GM21381 (cell line): ENCODE results near the gene NBPF10.
"Not testable (repeated sequence)": the region's sequence is repeated elsewhere in the genome, so short reads cannot be mapped to it uniquely, and the experiment has no call there.

ENCODE experiments used
- ATAC-seq: cut with Tn5 transposase; IDR thresholded peaks from one replicate; pipeline ENCODE4 v1.9.1; 2021; ENCODE audit warnings: mild to moderate bottlenecking, moderate library complexity; ENCODE audit not compliant: unreplicated experiment

The NBPF10 gene

GRCh38 chr1:146144465-146144864, at the start of gene NBPF10:
Gene NBPF10, minus strand, starts transcription at chr1:146144804. Its CDS starts 35 bp downstream, at chr1:146144769.
- ATAC-seq, result not testable (repeated sequence)

- ATAC-seq, result not testable (repeated sequence)
Measured at GRCh38 chr1:146174531-146174930, 29.9 kb upstream of the NBPF10 start.

- not testable (repeated sequence) for ATAC-seq
Measured at GRCh38 chr1:146167740-146168139, 23.1 kb upstream of the NBPF10 start.

- ATAC-seq, result not testable (repeated sequence)
Measured at GRCh38 chr1:146167273-146167672, 22.7 kb upstream of the NBPF10 start.
